GM18873 (cell line): ENCODE results near the gene RBBP4.
"Not testable (repeated sequence)": the region's sequence is repeated elsewhere in the genome, so short reads cannot be mapped to it uniquely, and the experiment has no call there.

Source experiments
- ATAC-seq: cut with Tn5 transposase; IDR thresholded peaks from one replicate; pipeline ENCODE4 v1.9.1; 2021; ENCODE audit warnings: mild to moderate bottlenecking, moderate library complexity, moderate number of reproducible peaks; ENCODE audit not compliant: unreplicated experiment, low FRiP score

The RBBP4 gene

DNA sequence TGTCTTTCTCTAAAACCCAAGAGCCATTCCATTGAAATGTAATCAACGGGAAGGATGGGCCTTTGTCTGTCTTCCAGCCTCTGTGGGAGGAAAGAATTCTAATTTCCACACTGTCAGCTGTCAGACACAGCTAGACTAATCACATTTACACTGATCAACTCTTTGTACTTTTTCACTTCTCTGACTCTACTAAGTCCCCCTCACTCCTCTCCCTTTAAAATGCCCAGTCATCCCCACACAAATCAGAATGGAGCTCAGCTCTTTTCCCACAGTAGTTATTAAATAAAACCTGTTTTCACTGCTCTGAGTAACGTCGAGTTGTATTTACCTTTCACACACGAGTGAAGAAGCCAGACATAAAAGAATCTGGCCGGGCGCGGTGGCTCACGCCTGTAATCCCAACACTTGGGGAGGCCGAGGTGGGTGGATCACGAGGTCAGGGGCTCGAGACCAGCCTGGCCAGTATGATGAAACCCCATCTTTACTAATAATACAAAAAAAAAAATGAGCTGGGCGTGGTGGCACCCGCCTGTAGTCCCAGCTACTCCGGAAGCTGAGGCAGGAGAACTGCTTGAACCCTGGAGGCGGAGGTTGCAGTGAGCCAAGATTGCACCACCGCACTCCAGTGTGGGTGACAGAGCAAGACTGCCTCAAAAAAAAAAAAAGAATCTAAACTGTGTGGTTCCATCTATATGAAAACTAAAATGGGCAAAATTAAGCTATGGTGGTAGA, 13.9 kb upstream of the RBBP4 start:
- ATAC-seq, result no peak

DNA sequence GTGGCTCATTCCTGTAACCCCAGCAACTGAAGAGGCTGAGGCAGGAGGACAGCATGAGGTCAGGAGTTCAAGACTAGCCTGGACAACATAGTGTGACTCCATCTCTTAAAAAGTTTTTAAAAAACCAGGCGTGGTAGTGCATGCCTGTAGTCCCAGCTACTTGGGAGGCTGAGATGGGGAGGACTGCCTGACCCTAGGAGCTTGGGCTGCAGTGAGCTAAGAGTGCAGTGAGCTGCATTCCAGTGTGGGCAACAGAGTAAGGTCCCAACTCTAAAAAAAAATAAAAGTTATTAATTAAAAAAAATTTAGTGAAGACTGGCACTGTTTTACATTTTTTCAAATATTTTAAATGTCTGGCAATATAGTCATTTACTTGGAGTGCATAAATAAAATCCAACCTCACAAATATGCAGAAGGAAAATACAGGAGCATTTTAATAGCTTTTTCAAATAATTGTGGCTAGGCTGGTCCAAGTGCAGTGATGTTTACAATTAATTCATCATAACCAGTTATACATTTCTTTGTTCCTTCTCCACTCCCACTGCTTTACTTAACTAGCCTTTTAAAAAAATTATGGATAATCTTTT, 11.4 kb upstream of the RBBP4 start:
- ATAC-seq, result no peak

DNA sequence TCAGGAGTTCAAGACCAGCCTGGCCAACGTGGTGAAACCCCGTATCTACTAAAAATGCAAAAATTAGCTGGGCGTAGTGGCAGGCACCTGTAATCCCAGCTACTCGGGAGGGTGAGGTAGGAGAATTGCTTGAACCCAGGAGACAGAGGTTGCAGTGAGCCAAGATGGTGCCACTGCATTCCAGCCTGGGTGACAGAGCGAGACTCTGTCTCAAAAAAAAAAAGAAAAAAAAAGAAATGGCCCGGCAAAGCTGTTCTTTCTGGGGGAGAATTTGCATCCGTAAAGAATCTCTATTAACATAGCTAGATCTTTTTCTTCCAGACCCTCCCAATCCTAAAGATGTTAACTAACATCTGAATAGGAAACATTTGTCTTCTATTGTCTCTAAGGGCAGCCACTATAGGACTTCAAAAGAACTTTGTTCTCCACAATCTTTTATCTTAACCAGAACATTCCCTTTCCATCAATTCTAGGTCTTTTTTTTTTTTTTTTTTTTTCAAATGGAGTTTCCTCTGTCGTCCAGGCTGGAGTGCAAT, 8.6 kb upstream of the RBBP4 start:
- not testable (repeated sequence) for ATAC-seq

DNA sequence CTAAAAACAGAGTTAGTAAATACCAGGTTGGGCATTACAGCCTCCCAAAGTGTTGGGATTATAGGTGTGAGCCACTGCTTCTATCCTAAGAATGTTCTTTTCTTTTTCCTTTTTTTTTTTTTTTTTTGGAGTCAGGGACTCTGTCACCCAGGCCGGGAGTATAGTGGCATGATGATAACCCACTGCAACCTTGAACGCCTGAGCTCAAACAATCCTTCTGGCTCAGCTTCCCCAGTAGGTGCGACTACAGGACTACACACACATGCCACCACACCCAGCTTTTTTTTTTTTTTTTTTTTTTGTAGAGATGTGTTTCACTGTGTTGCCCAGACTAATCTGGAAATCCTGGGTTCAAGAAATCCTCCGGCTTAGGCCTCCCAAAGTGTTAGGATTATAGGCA, 6.6 kb upstream of the RBBP4 start:
- ATAC-seq, result no peak

DNA sequence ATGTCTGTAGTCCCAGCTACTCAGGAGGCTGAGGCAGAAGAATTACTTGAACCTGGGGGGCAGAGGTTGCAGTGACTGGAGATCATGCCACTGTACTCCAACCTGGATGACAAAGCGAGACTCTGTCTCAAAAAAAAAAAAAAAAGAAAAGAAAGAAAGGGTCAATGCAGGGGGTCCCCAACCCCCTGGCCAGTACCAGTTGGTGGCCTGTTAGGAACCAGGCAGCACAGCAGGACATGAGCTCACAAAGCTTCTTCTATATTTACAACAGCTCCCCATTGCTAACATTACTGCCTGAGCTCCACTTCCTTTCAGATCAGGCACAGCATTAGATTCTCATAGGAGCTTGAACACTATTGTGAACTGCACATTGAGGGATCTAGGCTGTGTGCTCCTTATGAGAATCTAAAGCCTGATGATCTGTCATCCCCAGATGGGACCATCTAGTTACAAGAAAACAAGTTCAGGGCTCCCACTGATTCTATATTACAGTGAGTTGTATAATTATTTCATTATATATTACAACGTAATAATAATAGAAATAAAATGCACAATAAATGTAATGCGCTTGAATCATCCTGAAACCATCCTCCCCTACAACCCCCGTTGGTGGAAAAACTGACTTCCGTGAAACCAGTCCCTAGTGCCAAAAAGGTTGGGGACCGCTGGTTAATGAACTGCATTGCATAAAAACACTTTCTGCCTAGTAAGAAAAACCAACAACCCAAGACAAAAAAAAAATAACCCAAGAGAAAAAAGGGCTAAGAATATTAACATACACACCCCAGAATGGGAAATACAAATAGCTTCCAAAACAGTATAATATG, 3.5 kb upstream of the RBBP4 start:
- no peak for ATAC-seq

DNA sequence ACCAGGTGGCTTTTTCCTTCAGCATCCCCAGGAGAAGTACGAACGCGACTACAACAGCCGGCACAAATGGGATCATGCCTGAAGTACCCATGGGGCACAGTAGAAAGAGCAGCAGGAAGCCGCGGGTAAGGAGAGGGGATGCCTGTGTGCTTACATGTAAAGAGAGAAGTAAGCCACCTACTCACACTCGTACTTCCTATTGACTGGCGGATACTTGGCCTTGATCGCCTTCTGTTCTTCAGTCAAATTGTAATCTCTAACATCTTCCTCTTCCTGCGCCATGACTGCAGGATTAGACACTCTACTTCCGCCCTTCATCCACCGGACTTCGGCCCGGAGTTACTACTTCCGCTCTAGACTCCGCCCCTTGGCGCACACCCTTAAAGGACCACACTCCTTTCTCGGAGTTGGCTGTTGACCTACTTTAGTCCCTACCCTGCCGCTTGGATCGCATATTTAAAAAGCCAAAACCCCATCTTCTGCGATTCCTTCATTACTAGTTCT, 708 bp upstream of the RBBP4 start, which contains the start of gene ZBTB8OS:
Gene ZBTB8OS, minus strand, starts transcription at position 303 of the 504 bp plus-strand sequence. Its CDS starts 21 bp downstream, at position 282.
- ATAC-seq, result peak; percentile 53

DNA sequence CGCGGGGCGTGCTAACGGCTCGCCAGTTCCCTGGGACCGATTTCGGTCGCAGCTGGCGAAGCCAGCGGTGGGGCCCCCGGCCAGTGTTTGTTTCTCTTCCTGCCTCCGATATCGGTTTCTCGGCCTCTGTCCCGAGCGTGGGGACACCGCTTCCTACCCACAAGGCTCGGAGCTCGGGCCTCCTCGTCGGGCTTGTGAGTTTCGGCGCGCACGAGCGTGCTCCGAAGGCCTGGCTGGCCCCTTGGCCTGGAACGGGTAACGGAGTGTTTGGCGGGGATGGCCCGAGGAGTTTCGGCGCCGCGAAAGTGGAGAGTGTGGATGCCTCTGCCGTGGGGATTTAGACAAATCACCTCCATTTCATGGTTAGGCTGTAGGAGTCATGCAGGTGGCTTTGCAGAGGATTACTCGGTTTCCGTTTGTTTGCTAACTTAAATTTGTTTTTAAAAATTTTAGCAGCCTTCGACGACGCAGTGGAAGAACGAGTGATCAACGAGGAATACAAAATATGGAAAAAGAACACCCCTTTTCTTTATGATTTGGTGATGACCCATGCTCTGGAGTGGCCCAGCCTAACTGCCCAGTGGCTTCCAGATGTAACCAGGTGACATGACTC, 559 bp downstream of the RBBP4 start:
- no peak for ATAC-seq

DNA sequence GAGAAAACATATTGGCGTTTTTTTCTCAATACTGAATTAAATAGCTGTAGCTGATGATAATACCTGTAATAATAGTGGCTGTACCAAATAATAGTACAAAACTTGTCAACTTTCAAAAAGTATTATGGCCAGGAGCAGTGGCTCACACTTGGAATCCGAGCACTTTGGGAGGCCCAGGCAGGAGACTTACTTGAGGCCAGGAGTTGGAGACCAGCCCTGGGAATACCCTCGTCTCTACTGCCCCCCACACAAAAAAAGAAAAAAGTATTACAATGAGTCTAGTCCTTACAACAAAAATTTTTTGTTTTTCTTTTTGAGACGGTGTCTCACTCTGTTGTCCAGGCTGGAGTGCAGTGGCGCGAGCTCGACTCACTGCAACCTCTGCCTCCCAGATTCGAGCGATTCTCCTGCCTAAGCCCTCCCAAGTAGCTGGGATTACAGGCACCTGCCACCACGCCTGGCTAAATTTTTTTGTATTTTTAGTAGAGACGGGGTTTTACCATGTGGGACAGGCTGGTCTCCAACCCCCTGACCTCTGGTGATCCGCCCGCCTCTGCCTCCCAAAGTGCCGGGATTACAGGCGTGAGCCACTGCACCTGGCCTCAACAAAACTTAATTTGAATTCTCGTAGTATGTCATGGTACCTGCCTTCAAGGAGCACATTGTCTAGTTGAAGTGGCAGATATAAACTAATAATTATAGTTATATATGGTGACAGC, 1.4 kb downstream of the RBBP4 start:
- no peak for ATAC-seq

DNA sequence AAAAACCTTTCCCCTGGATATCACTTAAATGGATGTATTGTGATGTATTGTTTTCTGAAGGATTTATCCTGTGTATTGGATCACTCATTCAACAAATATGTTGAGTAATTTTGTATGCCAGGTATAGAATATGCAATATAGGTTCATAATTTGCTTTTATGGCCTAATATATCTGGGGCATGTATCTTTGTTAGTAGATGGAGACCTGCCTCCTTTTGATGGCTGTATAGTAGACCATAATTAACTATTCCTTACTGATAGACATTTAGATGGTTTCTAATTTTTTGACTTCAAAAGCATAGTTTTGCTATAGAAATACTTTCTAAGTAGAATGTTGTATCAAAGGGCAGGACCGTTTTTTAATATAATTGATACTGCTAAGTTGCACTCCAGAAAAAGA, 8.6 kb downstream of the RBBP4 start:
- no peak for ATAC-seq

DNA sequence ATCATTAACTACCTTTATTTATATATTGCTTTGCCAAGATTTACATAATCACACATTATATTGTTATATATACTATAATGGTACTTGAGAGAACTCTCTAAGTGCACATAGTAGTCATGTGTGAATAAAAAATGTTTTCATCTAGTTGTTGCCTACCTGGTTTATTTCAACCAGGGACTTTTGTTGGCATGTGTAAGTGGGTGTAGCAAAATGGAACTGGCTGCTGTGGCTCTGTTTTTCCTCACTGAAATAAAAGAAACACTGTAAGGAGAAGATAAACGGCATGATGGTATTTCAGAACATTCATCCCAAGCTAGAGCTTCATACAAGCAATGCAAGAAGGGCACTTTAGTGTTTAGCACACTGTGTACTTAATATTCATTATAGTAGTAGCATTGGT, 14.9 kb downstream of the RBBP4 start:
- no peak for ATAC-seq

DNA sequence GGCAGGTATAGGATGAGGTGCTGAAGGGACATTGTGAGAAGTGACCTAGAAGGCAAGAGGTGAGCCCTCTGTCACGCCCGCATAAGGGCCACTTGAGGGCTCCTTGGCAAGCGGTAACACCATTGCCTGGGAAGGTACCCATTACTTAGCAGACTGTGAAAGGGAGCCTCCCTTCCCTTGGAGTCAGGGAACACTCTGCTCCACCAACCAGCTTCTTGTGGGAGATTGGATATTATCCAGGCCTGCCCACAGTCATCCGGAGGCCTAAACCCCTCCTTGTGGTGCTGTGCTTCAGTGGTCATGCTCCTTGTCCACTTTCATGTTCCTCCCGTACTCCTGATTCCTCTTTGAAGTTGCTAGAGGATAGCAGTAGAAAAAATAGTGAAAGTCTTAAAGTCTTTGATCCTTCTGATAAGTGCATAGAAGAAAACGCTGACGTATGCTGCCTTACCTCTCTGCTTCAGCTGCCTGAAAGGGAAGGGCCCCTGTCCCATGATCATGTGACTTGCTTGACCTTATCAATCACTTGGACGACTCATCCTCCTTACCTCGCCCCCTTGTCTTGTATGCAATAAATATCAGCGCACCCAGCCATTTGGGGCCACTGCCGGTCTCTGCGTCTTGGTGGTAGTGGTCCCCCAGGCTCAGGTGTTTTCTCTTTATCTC, 16.0 kb downstream of the RBBP4 start:
- no peak for ATAC-seq

DNA sequence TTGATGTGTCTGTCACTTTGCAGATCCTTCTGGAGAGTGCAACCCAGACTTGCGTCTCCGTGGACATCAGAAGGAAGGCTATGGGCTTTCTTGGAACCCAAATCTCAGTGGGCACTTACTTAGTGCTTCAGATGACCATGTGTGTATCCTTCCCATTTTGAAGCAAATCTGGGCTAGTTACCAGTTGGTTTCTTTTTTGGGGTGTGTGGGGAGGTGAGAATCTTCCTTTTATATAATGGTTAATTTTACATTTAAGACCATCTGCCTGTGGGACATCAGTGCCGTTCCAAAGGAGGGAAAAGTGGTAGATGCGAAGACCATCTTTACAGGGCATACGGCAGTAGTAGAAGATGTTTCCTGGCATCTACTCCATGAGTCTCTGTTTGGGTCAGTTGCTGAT, 17.7 kb downstream of the RBBP4 start:
- ATAC-seq, result not testable (repeated sequence)

DNA sequence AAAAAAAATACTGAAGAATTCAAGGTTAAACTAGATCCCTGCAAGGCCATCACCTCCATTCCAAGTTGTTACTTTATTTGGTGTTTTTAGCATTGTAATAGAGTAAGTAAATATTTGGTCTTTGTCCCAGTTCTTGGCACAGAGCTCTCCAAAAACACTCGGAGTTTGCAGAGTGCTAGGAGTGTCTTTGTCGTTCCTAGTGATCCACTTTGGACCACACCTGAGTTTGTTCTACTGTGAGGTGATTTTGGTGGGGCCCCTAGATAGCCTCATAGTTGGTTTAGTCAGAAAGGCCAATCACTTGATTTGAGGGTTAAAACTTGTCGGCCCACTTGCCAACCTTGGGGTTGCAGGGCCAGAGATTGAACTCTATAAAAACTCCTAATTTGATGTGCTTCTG, 25.9 kb downstream of the RBBP4 start:
- ATAC-seq, result no peak

DNA sequence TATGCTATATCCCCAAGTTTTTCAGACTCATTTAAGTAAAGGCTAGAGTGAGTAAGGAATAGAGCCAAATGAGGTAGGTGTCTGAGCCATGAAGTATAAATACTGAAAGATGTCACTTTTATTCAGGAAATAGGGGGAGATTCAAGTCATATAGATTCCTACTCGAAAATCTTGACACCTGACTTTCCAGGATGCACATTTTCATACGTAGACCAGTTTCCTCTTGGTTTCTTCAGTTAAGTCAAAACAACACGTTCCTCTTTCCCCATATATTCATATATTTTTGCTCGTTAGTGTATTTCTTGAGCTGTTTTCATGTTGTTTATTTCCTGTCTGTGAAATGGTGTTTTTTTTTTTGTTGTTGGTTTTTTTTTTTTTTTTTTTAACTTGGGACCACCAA, 29.0 kb downstream of the RBBP4 start:
- not testable (repeated sequence) for ATAC-seq

DNA sequence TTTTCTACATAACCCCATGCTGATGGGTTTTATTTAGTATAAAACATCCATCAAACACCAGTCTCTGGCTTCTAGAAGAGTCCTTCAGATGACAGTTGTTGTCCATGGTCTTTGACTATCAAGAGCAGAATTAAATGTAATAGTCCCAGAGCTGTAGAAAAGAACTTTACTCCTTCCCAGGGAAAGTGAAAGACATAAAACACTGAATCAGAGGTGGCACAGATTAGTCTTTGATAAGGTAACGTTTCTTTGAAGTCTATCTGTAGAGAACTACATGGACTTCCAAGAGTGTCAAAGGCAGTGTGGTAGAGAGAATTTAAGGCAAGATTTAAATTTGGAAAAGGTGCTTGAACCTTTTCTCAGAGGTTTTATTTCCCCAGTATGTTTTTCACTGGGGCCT, 29.6 kb downstream of the RBBP4 start:
- ATAC-seq, result no peak

DNA sequence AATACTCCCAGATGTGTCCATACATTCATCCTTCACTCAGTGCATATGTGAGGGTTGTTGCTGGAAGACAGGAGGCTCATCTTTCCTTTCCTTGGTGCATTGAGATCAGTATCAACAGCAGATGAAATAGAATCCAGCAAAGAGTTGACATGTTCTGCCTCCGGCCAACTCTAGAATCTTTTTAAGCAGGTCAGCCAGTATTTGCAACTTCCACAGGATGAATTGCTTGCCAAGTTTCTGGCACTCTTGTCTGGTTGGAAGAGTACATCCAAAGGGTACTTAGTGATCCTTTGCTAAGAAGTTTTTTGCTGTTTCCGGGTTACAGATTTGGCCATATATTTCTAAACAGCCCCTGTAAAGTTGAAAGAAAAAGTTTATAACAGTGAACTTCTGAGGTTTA, 30.5 kb downstream of the RBBP4 start:
- ATAC-seq, result no peak

DNA sequence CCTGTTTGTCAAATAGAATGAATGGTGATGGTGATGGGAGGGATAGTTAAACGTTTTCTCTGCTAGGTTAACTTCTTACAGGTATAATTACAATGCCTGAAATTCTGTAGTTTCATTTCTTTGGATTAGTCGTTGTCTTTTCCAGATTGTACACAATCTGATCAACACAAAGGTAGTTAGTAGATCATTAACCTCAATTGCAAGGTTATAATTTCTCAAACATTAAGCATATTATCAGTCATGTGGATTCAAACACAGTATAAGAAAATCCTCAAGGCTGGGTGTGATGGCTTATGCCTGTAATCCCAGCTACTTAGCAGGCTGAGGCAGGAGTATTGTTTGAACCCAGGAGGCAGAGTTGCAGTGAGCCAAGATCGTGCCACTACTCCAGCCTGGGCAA, 31.0 kb downstream of the RBBP4 start:
- ATAC-seq, result no peak

DNA sequence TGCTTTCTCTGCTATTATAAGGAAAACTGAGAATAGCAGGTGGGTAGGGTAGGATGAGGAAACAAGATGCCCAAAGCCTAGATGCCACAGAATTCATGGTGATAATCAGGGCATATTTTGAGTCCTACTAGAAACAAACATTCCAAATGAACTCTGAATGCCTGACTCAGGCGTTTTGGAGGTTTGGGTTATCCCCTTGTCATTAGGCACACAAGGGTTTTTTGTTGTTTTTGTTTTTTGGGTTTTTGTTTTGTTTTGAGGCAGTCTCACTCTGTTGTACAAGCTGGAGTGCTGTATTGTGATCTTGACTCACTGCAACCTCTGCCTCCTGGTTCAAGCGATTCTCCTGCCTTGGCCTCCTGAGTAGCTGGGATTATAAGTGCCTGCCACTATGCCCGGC, 32.4 kb downstream of the RBBP4 start:
- ATAC-seq, result no peak

DNA sequence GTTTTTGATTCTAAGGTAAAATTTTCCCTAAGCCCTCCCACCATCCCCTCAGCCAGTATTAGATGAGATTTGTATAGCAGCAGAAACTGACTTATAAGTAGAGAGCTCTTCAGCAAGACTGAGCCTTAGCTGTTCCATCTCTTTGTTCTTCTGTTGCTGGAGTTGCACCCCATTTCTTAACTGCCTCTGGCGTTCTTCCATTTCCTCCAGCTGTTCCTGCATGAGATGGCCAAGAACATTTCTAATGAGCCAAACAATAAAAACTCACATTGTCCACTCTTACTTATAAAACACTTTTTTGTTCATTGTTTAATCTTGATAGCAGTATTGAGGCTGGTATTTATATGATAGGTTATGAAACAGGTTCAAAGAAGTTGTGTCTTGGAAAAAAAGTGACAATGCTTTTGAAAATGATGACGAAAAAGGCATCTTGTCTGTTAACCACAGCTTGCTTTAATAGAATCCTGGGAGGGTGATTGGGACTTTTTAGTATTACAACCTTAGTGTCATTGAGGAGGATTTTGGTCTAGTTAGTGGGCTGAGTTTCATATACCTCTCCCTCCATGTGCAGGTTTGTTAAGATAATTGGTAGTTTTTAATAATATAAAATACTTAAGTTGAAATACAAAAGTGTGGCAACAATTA, 33.3 kb downstream of the RBBP4 start:
- ATAC-seq, result no peak
